Omental fat pad (tissue), 4 donors: ENCODE results near the gene LCN2. TPM values are rescaled to one million over a fixed set of nuclear protein-coding genes. Genes with fewer than 3 reads are reported as not detected.

ENCODE experiments used
- ATAC-seq: fragments of 150-250 bp; one replicate; pipeline ENCODE4 v1.9.1; 2016; ENCODE audit warnings: mild to moderate bottlenecking, moderate library complexity; ENCODE audit not compliant: low FRiP score
- DNase-seq: peaks from one replicate; pipeline ENCODE4 v3.0.0-alpha.2; 2019; ENCODE audit warnings: low spot score
- CTCF ChIP-seq, 3 donors: fragments of 450-650 bp; IDR thresholded peaks; one replicate each; pipeline ENCODE4 v1.5.1; 2016 to 2017; ENCODE audit warnings: antibody characterized with exemption in 3 of 3, mild to moderate bottlenecking in 3 of 3, moderate library complexity in 2 of 3
- total RNA-seq, 4 donors: library from RNA; depleted of rRNA; stranded (reverse); fragments of >200 nt; gene quantifications; one replicate each; pipeline ENCODE4 v1.1.0, GENCODE V29; 2016

Gene LCN2
- total RNA-seq, 4 donors from 2014 or later: 1.7 TPM; not detected in 2

DNA sequence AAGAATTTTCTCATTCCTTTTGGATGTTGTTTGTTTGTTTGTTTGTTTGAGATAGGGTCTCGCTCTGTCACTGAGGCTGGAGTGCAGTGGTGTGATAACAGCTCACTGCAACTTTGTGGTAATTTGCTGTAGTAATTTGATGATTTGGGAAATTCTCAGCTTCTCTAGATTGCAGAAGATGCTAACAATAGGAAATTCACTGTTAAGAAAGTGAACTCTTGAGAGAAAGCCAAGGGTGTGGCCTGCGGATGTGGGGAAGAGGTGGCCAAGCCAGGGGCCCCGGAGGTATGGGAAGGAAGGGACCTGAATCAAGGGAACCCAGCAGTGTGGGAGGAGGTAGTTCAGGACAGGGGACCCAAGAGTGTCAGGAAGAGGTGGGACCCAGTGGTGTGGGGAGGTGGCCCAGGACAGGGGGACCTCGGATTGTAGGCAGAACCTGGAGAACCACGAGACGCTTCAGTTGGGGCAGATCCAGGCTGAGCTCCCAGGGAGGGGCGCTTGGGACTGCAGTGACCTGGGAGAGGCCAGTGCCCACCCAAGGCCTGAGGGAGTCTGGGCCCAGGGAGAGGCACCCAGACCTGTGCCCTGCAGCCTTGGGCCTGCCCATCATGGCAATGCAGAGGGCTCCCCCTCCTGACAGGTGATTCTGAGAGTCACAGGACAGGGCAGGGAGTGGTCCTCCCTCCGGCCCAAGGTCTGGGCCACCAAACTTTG, 5.6 kb upstream of the LCN2 start:
- ATAC-seq: no peak
- no peak for TF ChIP-seq CTCF (IDR thresholded peaks at IDR 0.05)
- no peak for DNase-seq

- DNase-seq (no peak), ATAC-seq (no peak)
- TF ChIP-seq CTCF (IDR thresholded peaks at IDR 0.05): no peak
These were observed 4.7 kb upstream of the LCN2 start for GRCh38 chr9:128144239-128145181.

- ATAC-seq (no peak), DNase-seq (no peak)
- TF ChIP-seq CTCF (IDR thresholded peaks at IDR 0.05): no peak
These were observed 3.7 kb upstream of the LCN2 start for GRCh38 chr9:128145536-128145935.

DNA sequence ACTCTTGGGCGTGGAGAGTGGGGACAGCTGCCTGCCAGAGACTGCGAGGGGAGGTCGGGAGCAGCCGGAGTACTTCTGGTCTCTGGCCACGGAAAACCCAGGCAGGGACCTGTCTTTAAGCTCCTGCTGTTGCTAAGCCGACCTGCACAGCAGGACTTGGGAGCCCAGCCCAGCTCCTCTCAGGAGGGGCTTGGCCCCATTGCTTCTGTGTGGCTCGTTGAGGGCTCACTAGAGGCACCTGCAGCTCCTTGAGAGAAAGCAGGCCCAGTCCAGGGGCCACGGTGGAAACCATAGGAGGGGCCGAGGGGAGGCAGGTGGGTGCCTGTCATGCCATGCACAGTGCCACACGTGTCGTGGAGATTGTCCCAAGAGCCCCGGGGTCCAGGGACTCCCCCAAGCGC, 3.3 kb upstream of the LCN2 start:
- ATAC-seq: no peak
- DNase-seq: no peak
- no peak for TF ChIP-seq CTCF (IDR thresholded peaks at IDR 0.05)

DNA sequence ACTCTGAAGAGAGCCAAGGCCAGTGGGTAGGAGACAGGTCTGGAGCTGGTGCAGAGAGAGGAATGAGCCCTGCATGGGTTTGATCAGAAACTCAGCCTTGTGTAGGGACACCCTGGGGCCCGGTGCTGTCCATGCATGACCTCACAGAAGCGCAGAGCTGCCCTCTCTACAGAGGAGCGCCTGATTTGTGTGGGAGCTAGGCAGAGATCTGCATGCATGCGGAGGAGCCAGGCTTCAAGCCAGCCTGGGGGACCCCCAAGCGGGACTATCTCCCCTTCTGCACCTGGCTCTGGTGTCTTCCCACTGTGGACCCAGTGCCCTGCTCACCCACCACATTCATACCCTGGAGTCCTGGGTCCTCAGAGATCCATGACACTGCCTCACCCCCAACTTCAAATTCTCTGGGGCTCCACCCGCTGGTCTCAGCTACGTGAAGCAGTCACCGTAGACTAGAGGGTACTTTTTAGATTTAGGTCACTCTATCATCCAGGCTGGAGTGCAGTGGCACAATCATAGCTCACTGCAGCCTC, 2.6 kb upstream of the LCN2 start:
- no peak for ATAC-seq
- DNase-seq: no peak
- no peak for TF ChIP-seq CTCF (IDR thresholded peaks at IDR 0.05)

DNA sequence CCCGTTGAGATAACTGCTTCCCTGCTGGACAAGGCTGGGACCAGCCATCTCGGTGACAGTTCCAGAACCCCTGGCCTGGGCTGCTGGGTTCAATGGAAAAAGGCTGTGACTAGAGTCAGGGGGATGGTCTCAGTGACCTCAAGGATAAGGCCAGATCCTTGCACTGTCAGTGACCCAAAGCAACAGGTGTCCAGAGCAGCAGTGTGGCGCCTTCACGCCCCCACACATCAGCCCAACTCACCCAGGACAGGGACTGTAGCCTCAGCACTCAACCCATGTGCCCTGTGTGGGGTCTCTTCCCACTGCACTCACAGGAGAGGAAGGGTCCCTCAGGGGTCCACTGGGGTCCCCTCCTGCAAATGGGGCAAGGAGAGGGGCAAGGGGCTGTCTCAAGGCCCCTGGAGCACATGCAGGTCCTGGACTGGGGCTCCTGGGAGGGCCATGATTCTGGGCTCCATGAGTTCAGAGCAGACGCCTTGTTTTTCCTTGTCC, 698 bp upstream of the LCN2 start:
- ATAC-seq (no peak), DNase-seq (no peak)
- no peak for TF ChIP-seq CTCF (IDR thresholded peaks at IDR 0.05)
